ENCODE measurements around the gene RFX7.

- no peak for TF ChIP-seq CTCF (conservative IDR thresholded peaks at IDR 0.05; ENCODE audit: low read depth, low read length)
- no peak for TF ChIP-seq POLR2A (IDR thresholded peaks at IDR 0.05; ENCODE audit: low read depth, low read length)
- no peak for TF ChIP-seq RFX5 (IDR thresholded peaks at IDR 0.05; ENCODE audit: low read depth, low read length)
- TF ChIP-seq ELK1 (IDR thresholded peaks at IDR 0.05; ENCODE audit: borderline replicate concordance, low read depth, low read length), result no peak
- no peak for TF ChIP-seq CEBPB (IDR thresholded peaks at IDR 0.05; ENCODE audit: low read depth, low read length)
- TF ChIP-seq BHLHE40 (IDR thresholded peaks at IDR 0.05; ENCODE audit: low read depth, low read length), result no peak
- TF ChIP-seq MAFK (IDR thresholded peaks at IDR 0.05; ENCODE audit: low read depth, low read length), result no peak
These were observed 166.6 kb downstream of the RFX7 start for GRCh38 chr15:56077081-56077480.
